CD4-positive, alpha-beta T cell (primary cell): ENCODE results near the gene PLCB2. TPM values are rescaled to one million over a fixed set of nuclear protein-coding genes. Genes with fewer than 3 reads are reported as not detected.
A peak's percentile ranks its signal among the peaks of the same experiment; 100 is the strongest.

Experiments used
- ATAC-seq: fragments of 200-7000 bp; cut with Tn5 transposase; one replicate; pipeline ENCODE4 v1.10.0; 2022; ENCODE audit warnings: mild to moderate bottlenecking; ENCODE audit not compliant: poor library complexity
- CTCF ChIA-PET: fragments of 350-600 bp; sonication (Branson Sonifier 250); formaldehyde crosslinking; loops from one replicate; lab custom pipeline; 2021; ENCODE audit warnings: antibody characterized with exemption, inconsistent platforms; lab: Charles Lee
- POLR2A ChIA-PET: fragments of 350-600 bp; sonication (Branson Sonifier 250); formaldehyde crosslinking; loops from one replicate; lab custom pipeline; 2021; ENCODE audit warnings: antibody characterized with exemption, inconsistent platforms; lab: Charles Lee
- DNase-seq, 14 experiments: peaks; one replicate each; pipeline ENCODE4 v3.0.0-alpha.2; 2013 to 2020; ENCODE audit warnings: mixed read lengths in 2 of 14
- H3K27ac ChIP-seq, 2 donors: one replicate each; pipeline versions ENCODE4 v1.5.1 to v1.7.0; 2013; ENCODE audit warnings: low read length in 2 of 2, low read depth in 1 of 2, mild to moderate bottlenecking in 1 of 2
- H3K27me3 ChIP-seq, 2 experiments: 1 replicate in 1 of 2; 2 replicates in 1 of 2; pipeline versions ENCODE4 v1.6.1 to v1.7.0; 2013; ENCODE audit warnings: low read length in 2 of 2, control low read depth in 1 of 2, mild to moderate bottlenecking in 1 of 2, moderate library complexity in 1 of 2; ENCODE audit not compliant: insufficient read depth in 2 of 2, control insufficient read depth in 1 of 2
- H3K36me3 ChIP-seq: one replicate; pipeline ENCODE4 v1.6.1; 2013; ENCODE audit warnings: low read length, control low read depth; ENCODE audit not compliant: insufficient read depth
- H3K4me1 ChIP-seq: one replicate; pipeline ENCODE4 v1.6.1; 2013; ENCODE audit warnings: low read length, control low read depth; ENCODE audit not compliant: insufficient read depth
- H3K4me3 ChIP-seq: one replicate; pipeline ENCODE4 v1.5.1; 2013; ENCODE audit warnings: mild to moderate bottlenecking, low read length, moderate library complexity
- H3K9me3 ChIP-seq, 2 experiments: 1 replicate in 1 of 2; 2 replicates in 1 of 2; pipeline versions ENCODE4 v1.6.1 to v1.7.0; 2013; ENCODE audit warnings: low read length in 2 of 2, mild to moderate bottlenecking in 2 of 2, control low read depth in 1 of 2, moderate library complexity in 1 of 2; ENCODE audit not compliant: control insufficient read depth in 1 of 2, insufficient read depth in 1 of 2
- H3K27ac Mint-ChIP-seq: one replicate; pipeline ENCODE4 v1.8.0; 2020; ENCODE audit warnings: mixed read lengths
- H3K27me3 Mint-ChIP-seq: one replicate; pipeline ENCODE4 v1.8.0; 2021; ENCODE audit warnings: mixed read lengths
- H3K36me3 Mint-ChIP-seq: one replicate; pipeline ENCODE4 v1.8.0; 2021; ENCODE audit warnings: low read depth, mixed read lengths
- H3K4me1 Mint-ChIP-seq: one replicate; pipeline ENCODE4 v1.8.0; 2021; ENCODE audit warnings: low read depth, mixed read lengths
- H3K4me3 Mint-ChIP-seq: one replicate; pipeline ENCODE4 v1.8.0; 2020; ENCODE audit warnings: mild to moderate bottlenecking, mixed read lengths
- H3K9me3 Mint-ChIP-seq: one replicate; pipeline ENCODE4 v1.8.0; 2020; ENCODE audit warnings: mixed read lengths
- CTCF ChIP-seq: fragments of 200-600 bp; IDR thresholded peaks from one replicate; pipeline ENCODE4 v1.8.0; 2022; ENCODE audit warnings: antibody characterized with exemption, mild to moderate bottlenecking
- intact Hi-C, 2 experiments: fragments of 100-400 bp; cut with DNase I in 1 of 2; cut with micrococcal nuclease in 1 of 2; formaldehyde crosslinking; loops; one replicate each; pipeline versions ENCODE4 v1.15.1 to v1.9.0; 2023 to 2025; cut with DNase I, micrococcal nuclease
- total RNA-seq, 174 experiments: library from RNA in 2 of 174; stranded (reverse) in 2 of 174; gene quantifications; one replicate each; pipeline ENCODE4 v1.2.3 and lab custom pipeline; 2021 to 2026

Gene PLCB2
- total RNA-seq, 2 experiments from 2014 or later: 206 to 222 TPM

GRCh38 chr15:40246496-40247280 is 61.0 kb downstream of the PLCB2 start:
- Histone ChIP-seq H3K27me3 (peaks cover under 1 to 5% of the 10 kb centered on the region in 2 experiments), H3K4me1 (no peaks in the 10 kb centered on the region), H3K36me3 (no peaks in the 10 kb centered on the region), H3K27ac (no peak overlapping the region), H3K9me3 (no peaks in the 10 kb centered on the region), H3K4me3 (no peak overlapping the region)
- TF ChIP-seq CTCF: no peak
- CTCF ChIA-PET: no interaction called here
- peaks cover 4% of the 10 kb centered on the region for H3K4me1 Mint-ChIP-seq
- DNase-seq (peak in 1 of 14 experiments; percentile 23), ATAC-seq (no peak)
- no peaks in the 10 kb centered on the region for H3K9me3 Mint-ChIP-seq
- intact Hi-C loops: no loop called here
- H3K4me3 Mint-ChIP-seq: no peak overlapping the region
- POLR2A ChIA-PET: no interaction called here
- H3K27me3 Mint-ChIP-seq: peaks cover 11% of the 10 kb centered on the region
- H3K36me3 Mint-ChIP-seq: no peaks in the 10 kb centered on the region
- H3K27ac Mint-ChIP-seq: no peak overlapping the region

- TF ChIP-seq CTCF: no peak
- Histone ChIP-seq H3K4me1 (no peaks in the 10 kb centered on the region), H3K36me3 (no peaks in the 10 kb centered on the region)
These were observed 61.9 kb downstream of the PLCB2 start for GRCh38 chr15:40245666-40246450.

GRCh38 chr15:40244961-40245523 is 62.7 kb downstream of the PLCB2 start:
- intact Hi-C loops: no loop called here
- Mint-ChIP-seq H3K27me3 (peaks cover 7% of the 10 kb centered on the region), H3K9me3 (no peaks in the 10 kb centered on the region), H3K4me1 (no peaks in the 10 kb centered on the region), H3K36me3 (no peaks in the 10 kb centered on the region), H3K27ac (no peak overlapping the region), H3K4me3 (no peak overlapping the region)
- Histone ChIP-seq H3K4me1 (no peaks in the 10 kb centered on the region), H3K9me3 (peaks cover 0 to 9% of the 10 kb centered on the region in 2 experiments), H3K27me3 (peaks cover 8 to 10% of the 10 kb centered on the region in 2 experiments), H3K4me3 (no peak overlapping the region), H3K27ac (no peak overlapping the region), H3K36me3 (no peaks in the 10 kb centered on the region)
- DNase-seq (peak in 1 of 14 experiments; percentile 25), ATAC-seq (no peak)
- TF ChIP-seq CTCF: no peak
- ChIA-PET POLR2A (no interaction called here), CTCF (no interaction called here)

More at GRCh38 chr15:40245666-40246450, 61.9 kb downstream of the PLCB2 start:
- Mint-ChIP-seq H3K27ac (no peak overlapping the region), H3K9me3 (no peaks in the 10 kb centered on the region), H3K4me3 (no peak overlapping the region), H3K27me3 (peaks cover 3% of the 10 kb centered on the region), H3K36me3 (no peaks in the 10 kb centered on the region), H3K4me1 (no peaks in the 10 kb centered on the region)
- Histone ChIP-seq H3K27me3 (peaks cover 0 to 4% of the 10 kb centered on the region in 2 experiments), H3K27ac (no peak overlapping the region), H3K4me3 (no peak overlapping the region), H3K9me3 (peaks cover 0 to 3% of the 10 kb centered on the region in 2 experiments)
- peak in 1 of 14 experiments; percentile 14 for DNase-seq
- ChIA-PET POLR2A (no interaction called here), CTCF (no interaction called here)
- ATAC-seq: no peak
- intact Hi-C loops: no loop called here
